GM23338 (cell line): ENCODE measurements around the gene RWDD2A. TPM values are rescaled to one million over a fixed set of nuclear protein-coding genes. Genes with fewer than 3 reads are reported as not detected.
A peak's percentile ranks its signal among the peaks of the same experiment; 100 is the strongest.

ENCODE experiments used
- ATAC-seq: fragments of 200-7000 bp; cut with Tn5 transposase; 3 replicates; pipeline ENCODE4 v1.9.1; 2020
- DNase-seq: peaks from one replicate; pipeline ENCODE4 v3.0.0-alpha.2; 2015; ENCODE audit warnings: low spot score
- H2AFZ ChIP-seq: fragments of 200-600 bp; sonication (generic); 2 replicates; pipeline ENCODE4 v1.8.0; 2016; ENCODE audit warnings: antibody characterized with exemption, mild to moderate bottlenecking, moderate library complexity
- H3F3A ChIP-seq: fragments of 200-600 bp; sonication (generic); replicated peaks from 2 replicates; pipeline ENCODE4 v1.8.0; 2017; ENCODE audit warnings: antibody characterized with exemption, mixed run types, low read depth
- H3K27ac ChIP-seq: fragments of 200-600 bp; sonication (generic); 2 replicates; pipeline ENCODE4 v1.6.1; 2016; ENCODE audit warnings: low read depth
- H3K27me3 ChIP-seq: fragments of 200-600 bp; sonication (generic); 2 replicates; pipeline ENCODE4 v1.8.0; 2016; ENCODE audit warnings: mild to moderate bottlenecking, mixed run types, moderate library complexity; ENCODE audit not compliant: insufficient read depth
- H3K36me3 ChIP-seq: fragments of 200-600 bp; sonication (generic); 2 replicates; pipeline ENCODE4 v1.8.0; 2016; ENCODE audit warnings: mild to moderate bottlenecking; ENCODE audit not compliant: insufficient read depth
- H3K4me1 ChIP-seq: fragments of 200-600 bp; sonication (generic); 2 replicates; pipeline ENCODE4 v1.8.0; 2016; ENCODE audit warnings: mild to moderate bottlenecking, moderate library complexity; ENCODE audit not compliant: insufficient read depth
- H3K4me2 ChIP-seq: fragments of 200-600 bp; sonication (generic); 2 replicates; pipeline ENCODE4 v1.7.1; 2017; ENCODE audit warnings: mixed run types
- H3K4me3 ChIP-seq: fragments of 200-600 bp; sonication (generic); 2 replicates; pipeline ENCODE4 v1.6.1; 2016; ENCODE audit warnings: mixed run types
- H3K79me2 ChIP-seq: fragments of 200-600 bp; sonication (generic); replicated peaks from 2 replicates; pipeline ENCODE4 v1.8.0; 2017; ENCODE audit warnings: mild to moderate bottlenecking; ENCODE audit not compliant: insufficient read depth
- H3K9me2 ChIP-seq: fragments of 200-600 bp; sonication (generic); 2 replicates; pipeline ENCODE4 v1.8.0; 2017; ENCODE audit not compliant: insufficient read depth
- H4K20me1 ChIP-seq: fragments of 200-600 bp; sonication (generic); replicated peaks from 2 replicates; pipeline ENCODE4 v1.8.0; 2017; ENCODE audit warnings: mild to moderate bottlenecking; ENCODE audit not compliant: insufficient read depth
- H3K27ac Mint-ChIP-seq: 2 replicates; pipeline ENCODE4 v1.8.0; 2020; ENCODE audit warnings: inconsistent platforms, mild to moderate bottlenecking, moderate library complexity, mixed read lengths
- H3K27me3 Mint-ChIP-seq: 3 replicates; pipeline ENCODE4 v1.8.0; 2022; ENCODE audit warnings: low read depth, mild to moderate bottlenecking, moderate library complexity, mixed read lengths, inconsistent platforms; ENCODE audit not compliant: insufficient read depth, poor library complexity
- H3K36me3 Mint-ChIP-seq: 3 replicates; pipeline ENCODE4 v1.8.0; 2021; ENCODE audit warnings: low read depth, mild to moderate bottlenecking, inconsistent platforms, moderate library complexity, mixed read lengths
- H3K4me1 Mint-ChIP-seq: 3 replicates; pipeline ENCODE4 v1.8.0; 2020; ENCODE audit warnings: mild to moderate bottlenecking, inconsistent platforms, mixed read lengths
- H3K4me3 Mint-ChIP-seq: 3 replicates; pipeline ENCODE4 v1.8.0; 2021; ENCODE audit warnings: moderate library complexity, mild to moderate bottlenecking, inconsistent platforms, mixed read lengths
- H3K9me3 Mint-ChIP-seq: 3 replicates; pipeline ENCODE4 v1.8.0; 2020; ENCODE audit warnings: moderate library complexity, mild to moderate bottlenecking, inconsistent platforms, mixed read lengths
- CREB1 ChIP-seq: fragments of 250-450 bp; sonication (Bioruptor Pico); IDR thresholded peaks from 2 replicates; pipeline ENCODE4 v1.5.0; 2020; ENCODE audit warnings: low read depth, mild to moderate bottlenecking, moderate library complexity
- CTCF ChIP-seq, 2 experiments: fragments of 200-600 bp in 1 of 2; sonication (generic) in 1 of 2; conservative IDR thresholded peaks; 2 replicates each; pipeline versions ENCODE4 v1.5.1 to v1.6.1; 2016 to 2017; ENCODE audit warnings: antibody characterized with exemption in 2 of 2, low read depth in 2 of 2, mild to moderate bottlenecking in 2 of 2, moderate library complexity in 1 of 2
- ETS1 ChIP-seq: IDR thresholded peaks from 2 replicates; pipeline ENCODE4 v1.6.1; 2016; ENCODE audit warnings: antibody characterized with exemption
- EZH2 ChIP-seq: fragments of 200-600 bp; sonication (generic); IDR thresholded peaks from one replicate; pipeline ENCODE4 v1.8.0; 2017; ENCODE audit warnings: antibody characterized with exemption, mild to moderate bottlenecking, low read depth; ENCODE audit not compliant: unreplicated experiment
- EZH2phosphoT487 ChIP-seq: fragments of 200-600 bp; sonication (generic); IDR thresholded peaks from one replicate; pipeline ENCODE4 v1.8.1; 2018; ENCODE audit warnings: antibody characterized with exemption; ENCODE audit not compliant: unreplicated experiment
- JUNB ChIP-seq: IDR thresholded peaks from one replicate; pipeline ENCODE4 v1.6.1; 2016; ENCODE audit warnings: antibody characterized with exemption; ENCODE audit not compliant: unreplicated experiment
- NANOG ChIP-seq: IDR thresholded peaks from 2 replicates; pipeline ENCODE4 v1.6.1; 2016; ENCODE audit warnings: antibody characterized with exemption, borderline replicate concordance
- POLR2AphosphoS5 ChIP-seq: IDR thresholded peaks from 2 replicates; pipeline ENCODE4 v1.6.1; 2016; ENCODE audit warnings: antibody characterized with exemption, low read depth
- STAT1 ChIP-seq: IDR thresholded peaks from one replicate; pipeline ENCODE4 v1.6.1; 2016; ENCODE audit warnings: antibody characterized with exemption; ENCODE audit not compliant: unreplicated experiment
- ZNF114 ChIP-seq: fragments of 250-450 bp; sonication (Bioruptor Pico); IDR thresholded peaks from 2 replicates; pipeline ENCODE4 v1.5.0; 2020; ENCODE audit warnings: mild to moderate bottlenecking, moderate library complexity
- ZNF331 ChIP-seq: fragments of 250-450 bp; sonication (Bioruptor Pico); IDR thresholded peaks from 2 replicates; pipeline ENCODE4 v1.5.0; 2020; ENCODE audit warnings: low read depth, mild to moderate bottlenecking, moderate library complexity
- polyA plus RNA-seq: library from polyadenylated mRNA; unstranded; fragments of >200 nt; fragmentation: Nextera tagmentation; extraction: Ambion mirVana; gene quantifications from 2 replicates; pipeline ENCODE4 v1.2.1, GENCODE V29; 2016
- total RNA-seq: library from RNA; depleted of rRNA; stranded (reverse); fragments of >200 nt; shearing (Covaris generic); gene quantifications from 2 replicates; pipeline ENCODE4 v1.2.3, GENCODE V29; 2014
- TF ChIP-seq, protein P1 (sequence below): IDR thresholded peaks from one replicate; pipeline ENCODE4 v1.6.1; 2018; ENCODE audit warnings: antibody characterized with exemption; ENCODE audit not compliant: unreplicated experiment

Gene RWDD2A
- total and polyA plus RNA-seq, 2 experiments from 2014 or later = 3.1 to 3.7 TPM

DNA sequence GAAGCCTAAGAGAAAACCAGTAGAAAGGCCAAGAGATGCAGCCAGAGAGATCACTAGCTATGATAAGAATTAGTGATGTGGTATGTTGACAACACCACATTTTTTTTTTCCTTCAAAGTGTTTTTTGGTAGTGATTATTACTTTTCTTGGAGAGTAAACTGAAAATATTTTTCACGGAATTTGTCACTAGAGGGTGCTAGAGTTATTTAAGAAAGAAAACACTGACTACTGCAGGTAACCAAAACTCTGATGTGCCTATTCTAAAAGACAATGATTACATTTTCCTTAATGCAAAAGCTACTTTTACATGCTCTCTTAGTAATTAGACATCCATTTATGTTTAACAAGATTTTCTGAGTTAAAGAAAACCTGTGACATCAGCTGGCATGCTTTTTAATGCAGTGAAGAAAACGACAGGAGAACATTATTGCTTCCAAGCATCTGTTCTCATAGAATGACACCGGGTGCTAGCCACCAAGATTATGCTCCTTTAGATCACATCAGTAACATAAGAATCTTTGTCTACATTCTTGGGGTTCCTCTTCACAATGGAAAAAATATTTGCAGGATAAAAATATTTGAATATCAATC lies 28.8 kb downstream of the RWDD2A start:
- Histone ChIP-seq H3K4me1 (no peaks in the 10 kb centered on the region), H3K9me2 (no peaks in the 10 kb centered on the region), H3K36me3 (no peaks in the 10 kb centered on the region), H3K27me3 (no peaks in the 10 kb centered on the region), H2AFZ (no peak overlapping the region), H3K4me3 (no peak overlapping the region), H4K20me1 (no peaks in the 10 kb centered on the region), H3F3A (no peaks in the 10 kb centered on the region), H3K79me2 (no peaks in the 10 kb centered on the region), H3K4me2 (no peak overlapping the region), H3K27ac (no peak overlapping the region)
- ATAC-seq (no peak), DNase-seq (peak; percentile 75)
- no peaks in the 10 kb centered on the region for H3K36me3 Mint-ChIP-seq
- H3K9me3 Mint-ChIP-seq = no peaks in the 10 kb centered on the region
- TF ChIP-seq CTCF (conservative IDR thresholded peaks at IDR 0.05; ENCODE audit: low read depth in 2 of 2) (peak; percentile 54 to 71), JUNB (no peak)
- H3K4me1 Mint-ChIP-seq = no peaks in the 10 kb centered on the region
- H3K27me3 Mint-ChIP-seq = peaks cover 2% of the 10 kb centered on the region
- H3K27ac Mint-ChIP-seq = no peak overlapping the region
- H3K4me3 Mint-ChIP-seq = no peak overlapping the region

DNA sequence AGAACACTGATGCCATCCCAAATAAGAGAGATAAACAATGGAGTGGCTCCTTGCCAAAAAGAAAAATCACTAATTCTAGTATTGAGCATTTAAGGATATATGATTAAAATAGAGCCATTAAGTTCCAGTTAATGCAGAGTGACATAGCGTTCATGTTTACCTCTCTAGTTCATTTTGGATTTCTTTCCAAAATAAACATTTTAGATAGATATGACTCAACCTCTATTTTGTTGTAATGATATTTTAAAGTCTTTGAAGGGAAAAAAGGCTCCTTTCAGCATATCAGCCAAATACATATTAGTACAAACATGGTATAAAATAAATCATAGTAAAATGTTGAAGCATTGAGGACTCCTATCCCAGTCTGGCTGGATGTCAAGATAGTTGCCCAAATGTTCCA lies 33.4 kb downstream of the RWDD2A start:
- H3F3A ChIP-seq = no peaks in the 10 kb centered on the region
- H3K4me1 ChIP-seq = no peaks in the 10 kb centered on the region
- no peak overlapping the region for H3K27ac ChIP-seq
- H2AFZ ChIP-seq = no peak overlapping the region
- Mint-ChIP-seq H3K4me1 (peaks cover 5% of the 10 kb centered on the region; the same call in 1 of the 3 replicates), H3K27me3 (peaks cover 2% of the 10 kb centered on the region), H3K36me3 (no peaks in the 10 kb centered on the region), H3K9me3 (no peaks in the 10 kb centered on the region), H3K4me3 (no peak overlapping the region), H3K27ac (no peak overlapping the region)
- H3K4me3 ChIP-seq = no peak overlapping the region
- no peaks in the 10 kb centered on the region for H3K9me2 ChIP-seq
- H3K4me2 ChIP-seq = no peak overlapping the region
- DNase-seq (no peak), ATAC-seq (no peak)
- H3K36me3 ChIP-seq = no peaks in the 10 kb centered on the region
- no peaks in the 10 kb centered on the region for H4K20me1 ChIP-seq
- no peaks in the 10 kb centered on the region for H3K79me2 ChIP-seq
- H3K27me3 ChIP-seq = no peaks in the 10 kb centered on the region
- TF ChIP-seq STAT1 (no peak), ZNF114 (CRISPR knock-in tag) (no peak), ZNF331 (CRISPR knock-in tag) (no peak), EZH2 (no peak), EZH2phosphoT487 (no peak), NANOG (no peak), POLR2AphosphoS5 (no peak), ETS1 (no peak), CREB1 (CRISPR knock-in tag) (no peak)
- TF ChIP-seq, protein P1, sequence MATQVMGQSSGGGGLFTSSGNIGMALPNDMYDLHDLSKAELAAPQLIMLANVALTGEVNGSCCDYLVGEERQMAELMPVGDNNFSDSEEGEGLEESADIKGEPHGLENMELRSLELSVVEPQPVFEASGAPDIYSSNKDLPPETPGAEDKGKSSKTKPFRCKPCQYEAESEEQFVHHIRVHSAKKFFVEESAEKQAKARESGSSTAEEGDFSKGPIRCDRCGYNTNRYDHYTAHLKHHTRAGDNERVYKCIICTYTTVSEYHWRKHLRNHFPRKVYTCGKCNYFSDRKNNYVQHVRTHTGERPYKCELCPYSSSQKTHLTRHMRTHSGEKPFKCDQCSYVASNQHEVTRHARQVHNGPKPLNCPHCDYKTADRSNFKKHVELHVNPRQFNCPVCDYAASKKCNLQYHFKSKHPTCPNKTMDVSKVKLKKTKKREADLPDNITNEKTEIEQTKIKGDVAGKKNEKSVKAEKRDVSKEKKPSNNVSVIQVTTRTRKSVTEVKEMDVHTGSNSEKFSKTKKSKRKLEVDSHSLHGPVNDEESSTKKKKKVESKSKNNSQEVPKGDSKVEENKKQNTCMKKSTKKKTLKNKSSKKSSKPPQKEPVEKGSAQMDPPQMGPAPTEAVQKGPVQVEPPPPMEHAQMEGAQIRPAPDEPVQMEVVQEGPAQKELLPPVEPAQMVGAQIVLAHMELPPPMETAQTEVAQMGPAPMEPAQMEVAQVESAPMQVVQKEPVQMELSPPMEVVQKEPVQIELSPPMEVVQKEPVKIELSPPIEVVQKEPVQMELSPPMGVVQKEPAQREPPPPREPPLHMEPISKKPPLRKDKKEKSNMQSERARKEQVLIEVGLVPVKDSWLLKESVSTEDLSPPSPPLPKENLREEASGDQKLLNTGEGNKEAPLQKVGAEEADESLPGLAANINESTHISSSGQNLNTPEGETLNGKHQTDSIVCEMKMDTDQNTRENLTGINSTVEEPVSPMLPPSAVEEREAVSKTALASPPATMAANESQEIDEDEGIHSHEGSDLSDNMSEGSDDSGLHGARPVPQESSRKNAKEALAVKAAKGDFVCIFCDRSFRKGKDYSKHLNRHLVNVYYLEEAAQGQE = no peak
